ENCODE results near the gene S100A7.

S100A7 gene

DNA sequence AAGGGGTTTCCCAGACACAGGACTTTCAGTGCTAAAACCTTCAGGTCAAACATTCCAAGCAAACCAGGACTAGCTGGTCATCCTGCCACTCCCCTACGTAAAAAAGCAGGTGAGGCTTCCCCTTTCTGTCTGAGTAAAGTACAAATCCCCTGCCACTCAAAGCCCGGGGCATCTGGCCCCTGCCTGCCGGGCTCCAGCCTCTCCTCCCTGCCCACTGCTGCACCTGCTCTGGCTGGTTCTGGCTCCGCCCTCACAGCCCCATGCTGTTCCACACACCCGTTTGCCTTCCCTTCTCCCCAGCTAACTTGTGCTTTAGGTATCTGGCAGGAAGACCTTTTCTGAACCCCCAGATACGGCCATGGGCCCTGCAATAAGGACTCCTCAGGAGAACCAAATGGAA lies 23.3 kb upstream of the S100A7 start:
- H3K4me3 Mint-ChIP-seq = no peak overlapping the region
- H3K27ac Mint-ChIP-seq = no peak overlapping the region
- H3K9me3 Mint-ChIP-seq = no peaks in the 10 kb centered on the region
- H3K36me3 Mint-ChIP-seq (ENCODE audit: low read depth) = no peaks in the 10 kb centered on the region
- peaks cover 15% of the 10 kb centered on the region for H3K4me1 Mint-ChIP-seq
- peaks cover 16% of the 10 kb centered on the region for H3K27me3 Mint-ChIP-seq (ENCODE audit: low read depth)
- TF ChIP-seq, protein P1, sequence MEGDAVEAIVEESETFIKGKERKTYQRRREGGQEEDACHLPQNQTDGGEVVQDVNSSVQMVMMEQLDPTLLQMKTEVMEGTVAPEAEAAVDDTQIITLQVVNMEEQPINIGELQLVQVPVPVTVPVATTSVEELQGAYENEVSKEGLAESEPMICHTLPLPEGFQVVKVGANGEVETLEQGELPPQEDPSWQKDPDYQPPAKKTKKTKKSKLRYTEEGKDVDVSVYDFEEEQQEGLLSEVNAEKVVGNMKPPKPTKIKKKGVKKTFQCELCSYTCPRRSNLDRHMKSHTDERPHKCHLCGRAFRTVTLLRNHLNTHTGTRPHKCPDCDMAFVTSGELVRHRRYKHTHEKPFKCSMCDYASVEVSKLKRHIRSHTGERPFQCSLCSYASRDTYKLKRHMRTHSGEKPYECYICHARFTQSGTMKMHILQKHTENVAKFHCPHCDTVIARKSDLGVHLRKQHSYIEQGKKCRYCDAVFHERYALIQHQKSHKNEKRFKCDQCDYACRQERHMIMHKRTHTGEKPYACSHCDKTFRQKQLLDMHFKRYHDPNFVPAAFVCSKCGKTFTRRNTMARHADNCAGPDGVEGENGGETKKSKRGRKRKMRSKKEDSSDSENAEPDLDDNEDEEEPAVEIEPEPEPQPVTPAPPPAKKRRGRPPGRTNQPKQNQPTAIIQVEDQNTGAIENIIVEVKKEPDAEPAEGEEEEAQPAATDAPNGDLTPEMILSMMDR (IDR thresholded peaks at IDR 0.05; ENCODE audit: unreplicated experiment in 3 of 3) = no peak

DNA sequence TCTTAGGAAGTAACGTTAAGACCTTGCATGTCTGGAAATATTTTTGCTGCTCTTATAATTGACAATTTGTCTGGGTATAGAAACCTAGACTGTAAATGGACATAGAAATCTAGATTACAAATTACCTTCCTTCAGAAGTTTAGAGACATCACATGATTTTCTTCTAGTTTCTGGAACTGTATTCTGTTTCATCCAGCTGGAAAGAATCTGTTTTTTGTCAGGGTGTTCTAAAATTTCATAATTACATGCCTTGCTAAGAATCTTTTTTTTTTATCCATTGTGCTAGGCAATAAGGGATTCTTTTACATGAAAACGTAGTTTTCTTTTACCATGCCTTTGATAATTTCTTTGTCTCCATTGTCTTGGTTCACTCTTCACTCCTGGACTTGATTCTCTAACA lies 20.7 kb upstream of the S100A7 start:
- no peak overlapping the region for H3K4me3 Mint-ChIP-seq
- peaks cover 16% of the 10 kb centered on the region for H3K27me3 Mint-ChIP-seq (ENCODE audit: low read depth)
- H3K36me3 Mint-ChIP-seq (ENCODE audit: low read depth) = no peaks in the 10 kb centered on the region
- H3K9me3 Mint-ChIP-seq = no peaks in the 10 kb centered on the region
- H3K4me1 Mint-ChIP-seq = peaks cover 11% of the 10 kb centered on the region
- TF ChIP-seq, protein P1 (IDR thresholded peaks at IDR 0.05; ENCODE audit: unreplicated experiment in 3 of 3) = no peak
- no peak overlapping the region for H3K27ac Mint-ChIP-seq

DNA sequence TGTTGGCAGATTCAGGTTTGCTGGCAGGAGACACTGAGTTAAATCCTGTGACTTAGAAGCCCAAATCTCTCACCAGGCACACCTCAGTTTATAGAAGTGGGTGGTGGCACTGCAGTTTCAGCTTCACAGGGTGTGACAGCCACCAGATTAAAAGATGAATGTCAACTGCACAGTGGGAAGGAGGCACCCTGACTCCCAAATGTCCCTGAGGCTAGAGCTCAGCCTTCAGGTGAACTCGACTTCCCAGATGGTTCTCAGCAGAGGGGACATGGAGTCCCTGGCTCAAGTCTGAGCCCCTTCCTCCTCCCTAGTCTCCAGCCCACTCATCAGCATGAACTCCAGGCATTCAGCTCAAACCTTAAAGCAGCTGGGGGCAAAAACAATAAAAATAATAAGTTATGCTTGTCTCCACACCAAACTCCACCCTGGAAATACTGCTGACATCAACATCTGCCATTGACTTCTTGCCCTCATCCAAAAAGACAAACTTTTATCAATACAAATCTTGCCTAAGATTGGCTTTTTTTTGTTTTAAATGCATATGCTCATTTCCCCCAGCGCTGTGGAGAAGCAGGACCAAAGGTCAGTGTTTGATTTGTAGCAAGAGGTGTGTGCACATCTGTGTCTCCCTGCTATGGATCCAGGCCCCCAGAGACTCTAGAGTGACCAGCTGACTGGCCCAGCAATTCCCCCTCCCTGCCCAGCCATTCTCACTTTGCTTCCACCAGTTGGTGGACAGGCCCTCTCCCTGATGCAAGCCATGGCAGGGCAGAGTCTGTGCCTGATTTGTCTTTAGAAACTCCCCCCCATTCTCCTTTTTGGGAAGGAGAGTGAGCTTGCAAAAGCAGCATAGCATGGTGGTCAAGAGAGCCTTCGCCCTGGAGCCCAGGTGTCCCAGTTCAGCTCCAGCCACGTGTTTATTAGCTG lies 18.5 kb upstream of the S100A7 start:
- Mint-ChIP-seq H3K27me3 (ENCODE audit: low read depth) (peaks cover 8% of the 10 kb centered on the region), H3K27ac (no peak overlapping the region), H3K4me3 (no peak overlapping the region), H3K36me3 (ENCODE audit: low read depth) (no peaks in the 10 kb centered on the region), H3K4me1 (peaks cover 11% of the 10 kb centered on the region), H3K9me3 (peaks cover 3% of the 10 kb centered on the region)
- TF ChIP-seq, protein P1 (IDR thresholded peaks at IDR 0.05; ENCODE audit: unreplicated experiment in 3 of 3) = no peak

DNA sequence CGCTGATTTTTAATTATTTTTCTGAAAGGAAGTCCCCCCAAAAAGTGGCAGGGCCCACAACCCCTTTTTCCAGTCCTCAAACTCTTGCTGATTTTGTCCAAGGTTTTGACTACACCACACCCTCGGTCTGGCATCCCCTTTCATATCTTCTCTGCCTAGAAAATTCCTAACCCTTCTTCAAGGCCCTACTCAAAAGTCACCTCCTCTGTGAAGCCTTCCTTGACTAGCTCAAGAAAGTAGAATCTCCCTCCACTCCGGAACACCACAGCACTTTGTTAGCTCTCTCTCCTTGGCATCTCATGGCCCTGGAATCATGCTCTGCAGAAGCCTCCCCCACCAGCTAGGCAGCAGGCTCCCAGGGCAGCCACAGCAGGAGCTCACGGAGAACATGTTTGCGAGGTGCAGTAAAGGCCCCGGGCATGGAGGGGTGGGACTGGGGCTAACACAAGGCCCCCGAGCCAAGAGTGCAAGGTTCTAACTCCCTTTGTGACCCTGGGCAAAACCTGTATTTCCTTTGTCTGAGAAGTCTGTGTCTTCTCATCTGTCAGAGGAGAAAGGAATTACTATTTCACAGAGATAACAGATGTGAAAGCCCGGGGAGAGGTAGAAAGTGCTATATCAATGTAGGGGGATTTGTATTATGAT lies 17.7 kb upstream of the S100A7 start:
- H3K4me3 Mint-ChIP-seq = no peak overlapping the region
- peaks cover 13% of the 10 kb centered on the region for H3K27me3 Mint-ChIP-seq (ENCODE audit: low read depth)
- H3K27ac Mint-ChIP-seq = no peak overlapping the region
- peaks cover 8% of the 10 kb centered on the region for H3K9me3 Mint-ChIP-seq
- peaks cover 11% of the 10 kb centered on the region for H3K4me1 Mint-ChIP-seq
- no peaks in the 10 kb centered on the region for H3K36me3 Mint-ChIP-seq (ENCODE audit: low read depth)
- TF ChIP-seq, protein P1 (IDR thresholded peaks at IDR 0.05; ENCODE audit: unreplicated experiment in 3 of 3) = no peak

DNA sequence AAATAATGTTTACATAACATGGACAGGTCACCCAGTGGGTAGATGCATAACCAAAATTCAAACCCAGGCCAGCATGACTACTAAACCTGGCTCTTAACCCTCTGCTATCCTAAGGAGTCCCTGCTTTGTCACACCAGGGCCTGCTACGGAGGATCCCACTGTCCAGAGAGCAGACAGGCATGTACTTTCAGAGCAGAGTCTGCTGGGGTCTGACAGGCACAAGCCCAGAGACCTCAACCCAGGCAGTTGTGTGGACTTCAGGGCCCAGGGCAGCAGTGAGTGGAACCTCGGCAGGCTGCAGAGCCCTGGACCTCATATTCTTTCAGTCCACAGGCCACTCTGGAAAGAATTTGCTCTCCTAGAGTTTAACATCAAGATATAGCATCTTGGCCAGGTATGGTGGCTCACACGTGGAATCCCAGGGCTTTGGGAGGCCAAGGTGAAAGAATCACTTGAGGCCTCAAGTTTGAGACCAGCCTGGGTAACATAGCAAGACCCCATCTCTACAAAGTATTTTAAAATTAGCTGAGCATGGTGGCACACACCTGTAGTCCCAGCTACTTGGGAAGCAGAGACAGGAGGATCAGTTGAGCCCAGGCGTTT lies 16.1 kb upstream of the S100A7 start:
- Mint-ChIP-seq H3K4me3 (no peak overlapping the region), H3K36me3 (ENCODE audit: low read depth) (no peaks in the 10 kb centered on the region), H3K27ac (no peak overlapping the region), H3K4me1 (peaks cover 11% of the 10 kb centered on the region), H3K9me3 (peaks cover 21% of the 10 kb centered on the region), H3K27me3 (ENCODE audit: low read depth) (peaks cover 17% of the 10 kb centered on the region)
- TF ChIP-seq, protein P1 (IDR thresholded peaks at IDR 0.05; ENCODE audit: unreplicated experiment in 3 of 3) = no peak

All from nephron (organoid).